ENCODE measurements around the gene LMCD1. TPM values are rescaled to one million over a fixed set of nuclear protein-coding genes. Genes with fewer than 3 reads are reported as not detected.

The LMCD1 gene
- total RNA-seq, 2 experiments from 2014 or later: 0.47 TPM; not detected in 1

GRCh38 chr3:8486434-8486833 is 15.2 kb upstream of the LMCD1 start:
- intact Hi-C loops (cut with micrococcal nuclease; ENCODE audit: unreplicated experiment): no loop called here
- Histone ChIP-seq H3K79me2 (ENCODE audit: insufficient read depth, low read depth, low read length) (no peaks in the 10 kb centered on the region), H3K9me2 (ENCODE audit: insufficient read depth, low read length) (no peaks in the 10 kb centered on the region), H3K4me2 (ENCODE audit: low read length) (no peak overlapping the region), H2AFZ (ENCODE audit: low read length) (no peak overlapping the region), H3K4me1 (ENCODE audit: insufficient read depth, low read length, poor library complexity, severe bottlenecking) (no peaks in the 10 kb centered on the region), H3K36me3 (ENCODE audit: insufficient read depth, low read length) (no peaks in the 10 kb centered on the region), H3K27ac (ENCODE audit: low read depth, low read length, poor library complexity, severe bottlenecking) (no peak overlapping the region), H3K9me3 (ENCODE audit: low read length) (no peaks in the 10 kb centered on the region), H3K4me3 (ENCODE audit: low read depth, low read length, poor library complexity, severe bottlenecking) (no peak overlapping the region), H4K20me1 (ENCODE audit: insufficient read depth, low read length) (no peaks in the 10 kb centered on the region)
- no TSS peak for BruUV-seq (replicated peaks)
- CTCF ChIA-PET (ENCODE audit: unreplicated experiment): no interaction called here
- no peak for DNase-seq (ENCODE audit: low spot score)
- no peak for TF ChIP-seq CTCF (conservative IDR thresholded peaks at IDR 0.05; ENCODE audit: low read length)
- no peak for TF ChIP-seq EZH2phosphoT487 (IDR thresholded peaks at IDR 0.05; ENCODE audit: borderline replicate concordance, low read depth, low read length)
- POLR2A ChIA-PET: no interaction called here

GRCh38 chr3:8486936-8487335 is 14.7 kb upstream of the LMCD1 start:
- Histone ChIP-seq H3K4me2 (ENCODE audit: low read length) (no peak overlapping the region), H3K27ac (ENCODE audit: low read depth, low read length, poor library complexity, severe bottlenecking) (no peak overlapping the region), H3K4me3 (ENCODE audit: low read depth, low read length, poor library complexity, severe bottlenecking) (no peak overlapping the region), H3K36me3 (ENCODE audit: insufficient read depth, low read length) (no peaks in the 10 kb centered on the region), H2AFZ (ENCODE audit: low read length) (no peak overlapping the region), H3K4me1 (ENCODE audit: insufficient read depth, low read length, poor library complexity, severe bottlenecking) (no peaks in the 10 kb centered on the region), H3K9me3 (ENCODE audit: low read length) (no peaks in the 10 kb centered on the region), H3K79me2 (ENCODE audit: insufficient read depth, low read depth, low read length) (no peaks in the 10 kb centered on the region), H3K9me2 (ENCODE audit: insufficient read depth, low read length) (no peaks in the 10 kb centered on the region), H4K20me1 (ENCODE audit: insufficient read depth, low read length) (no peaks in the 10 kb centered on the region)
- intact Hi-C loops (cut with micrococcal nuclease; ENCODE audit: unreplicated experiment): no loop called here
- no peak for DNase-seq (ENCODE audit: low spot score)
- BruUV-seq (replicated peaks): no TSS peak
- POLR2A ChIA-PET: no interaction called here
- TF ChIP-seq CTCF (conservative IDR thresholded peaks at IDR 0.05; ENCODE audit: low read length) (no peak), EZH2phosphoT487 (IDR thresholded peaks at IDR 0.05; ENCODE audit: borderline replicate concordance, low read depth, low read length) (no peak)
- CTCF ChIA-PET (ENCODE audit: unreplicated experiment): no interaction called here

- TF ChIP-seq EZH2phosphoT487 (IDR thresholded peaks at IDR 0.05; ENCODE audit: borderline replicate concordance, low read depth, low read length): no peak
- no peak for TF ChIP-seq CTCF (conservative IDR thresholded peaks at IDR 0.05; ENCODE audit: low read length)
- CTCF ChIA-PET (ENCODE audit: unreplicated experiment): no interaction called here
- H3K79me2 ChIP-seq (ENCODE audit: insufficient read depth, low read depth, low read length): no peaks in the 10 kb centered on the region
- H3K4me1 ChIP-seq (ENCODE audit: insufficient read depth, low read length, poor library complexity, severe bottlenecking): peaks cover 11% of the 10 kb centered on the region
- no peak overlapping the region for H3K27ac ChIP-seq (ENCODE audit: low read depth, low read length, poor library complexity, severe bottlenecking)
- BruUV-seq (replicated peaks): no TSS peak
- intact Hi-C loops (cut with micrococcal nuclease; ENCODE audit: unreplicated experiment): no loop called here
- H2AFZ ChIP-seq (ENCODE audit: low read length): no peak overlapping the region
- POLR2A ChIA-PET: no interaction called here
- H3K9me2 ChIP-seq (ENCODE audit: insufficient read depth, low read length): no peaks in the 10 kb centered on the region
- no peak overlapping the region for H3K4me2 ChIP-seq (ENCODE audit: low read length)
- no peak overlapping the region for H3K4me3 ChIP-seq (ENCODE audit: low read depth, low read length, poor library complexity, severe bottlenecking)
- H3K9me3 ChIP-seq (ENCODE audit: low read length): no peaks in the 10 kb centered on the region
- no peaks in the 10 kb centered on the region for H4K20me1 ChIP-seq (ENCODE audit: insufficient read depth, low read length)
- no peak for DNase-seq (ENCODE audit: low spot score)
- no peaks in the 10 kb centered on the region for H3K36me3 ChIP-seq (ENCODE audit: insufficient read depth, low read length)
Measured at GRCh38 chr3:8488411-8488810, 13.2 kb upstream of the LMCD1 start.
